Small intestine (tissue), 7 donors: ENCODE measurements around the gene BMP4. TPM values are rescaled to one million over a fixed set of nuclear protein-coding genes. Genes with fewer than 3 reads are reported as not detected.

Experiments
- DNase-seq, 2 donors: peaks; one replicate each; pipeline versions ENCODE4 v3.0.0 to v3.0.0-alpha.2; 2013
- FAIRE-seq: peaks from 2 replicates; lab custom pipeline; 2012; peaks lifted over from hg19 to GRCh38; lab: Jason Lieb, UNC
- H3K27ac ChIP-seq, 3 donors: one replicate each; pipeline ENCODE4 v1.5.1; 2013; ENCODE audit warnings: low read length in 2 of 3, mild to moderate bottlenecking in 2 of 3, control low read depth in 1 of 3, inconsistent platforms in 1 of 3, low read depth in 1 of 3, moderate library complexity in 1 of 3
- H3K27me3 ChIP-seq, 3 donors: one replicate each; pipeline ENCODE4 v1.6.1; 2013; ENCODE audit warnings: low read length in 3 of 3, inconsistent platforms in 1 of 3; ENCODE audit not compliant: control insufficient read depth in 3 of 3, insufficient read depth in 3 of 3
- H3K36me3 ChIP-seq, 3 donors: one replicate each; pipeline ENCODE4 v1.6.1; 2013; ENCODE audit warnings: low read length in 3 of 3, inconsistent platforms in 1 of 3, low read depth in 1 of 3, mild to moderate bottlenecking in 1 of 3, moderate library complexity in 1 of 3; ENCODE audit not compliant: control insufficient read depth in 3 of 3, insufficient read depth in 2 of 3
- H3K4me1 ChIP-seq, 3 donors: one replicate each; pipeline ENCODE4 v1.6.1; 2013; ENCODE audit warnings: low read length in 2 of 3, inconsistent platforms in 1 of 3, low read depth in 1 of 3, mild to moderate bottlenecking in 1 of 3, moderate library complexity in 1 of 3; ENCODE audit not compliant: control insufficient read depth in 3 of 3, insufficient read depth in 2 of 3
- H3K4me3 ChIP-seq, 3 donors: one replicate each; pipeline ENCODE4 v1.5.1; 2013; ENCODE audit warnings: low read length in 3 of 3, control low read depth in 1 of 3, inconsistent platforms in 1 of 3, low read depth in 1 of 3, mild to moderate bottlenecking in 1 of 3, moderate library complexity in 1 of 3
- H3K9me3 ChIP-seq, 2 donors: one replicate each; pipeline ENCODE4 v1.6.1; 2013; ENCODE audit warnings: low read depth in 1 of 2, low read length in 1 of 2; ENCODE audit not compliant: control insufficient read depth in 2 of 2, insufficient read depth in 1 of 2
- WGBS, 3 donors: extraction: QIAGEN DNeasy Blood & Tissue Kit; methylation state at CpG; one replicate each; pipeline ENCODE4 v1.1.7; 2013; 5-methylcytosine and 5-hydroxymethylcytosine counted together
- polyA plus RNA-seq, 4 donors: library from polyadenylated mRNA; stranded (reverse) in 3 of 4; unstranded in 1 of 4; fragments of 200-250 nt in 3 of 4; fragments of 120-200 nt in 1 of 4; gene quantifications; one replicate each; pipeline versions ENCODE4 v1.2.1 to v1.2.3, GENCODE V29; 2013
- donor health status: healthy with polysubstance abuse.
- donor health status: control.
- donor health status: control.
- donor health status: Bipolar disorder and iron deficiency.
- donor health status: healthy.

Gene BMP4
- polyA plus RNA-seq, 4 donors, result 1.6 to 59.5 (median 8.0) TPM

- Histone ChIP-seq H3K27ac (no peak overlapping the region), H3K36me3 (no peaks in the 10 kb centered on the region), H3K4me1 (no peaks in the 10 kb centered on the region), H3K9me3 (no peaks in the 10 kb centered on the region), H3K27me3 (peaks cover 0 to 2% (median 0%) of the 10 kb centered on the region in 3 donors), H3K4me3 (no peak overlapping the region)
- no peak for DNase-seq
- FAIRE-seq, result no peak
- WGBS, 3 donors, result 53 to 62% (median 54%) methylated on average over 3 of the region's 3 CpGs
These were observed 21.6 kb upstream of the BMP4 start for GRCh38 chr14:53978194-53978593.

GRCh38 chr14:53975444-53975843 lies 18.8 kb upstream of the BMP4 start:
- no peak for DNase-seq
- FAIRE-seq, result no peak
- H3K4me1 ChIP-seq, result peaks cover 0 to 10% (median 3%) of the 10 kb centered on the region in 3 donors
- H3K27me3 ChIP-seq, result peaks cover 0 to 2% (median 0%) of the 10 kb centered on the region in 3 donors
- no peaks in the 10 kb centered on the region for H3K36me3 ChIP-seq
- no peaks in the 10 kb centered on the region for H3K9me3 ChIP-seq
- H3K4me3 ChIP-seq, result no peak overlapping the region
- H3K27ac ChIP-seq, result no peak overlapping the region
- WGBS, 3 donors, result 68 to 73% (median 70%) methylated on average over 5 of the region's 5 CpGs

GRCh38 chr14:53971521-53971920 lies 14.9 kb upstream of the BMP4 start:
- H3K9me3 ChIP-seq, result no peaks in the 10 kb centered on the region
- no peak overlapping the region for H3K27ac ChIP-seq
- peak; percentile 62 to 69 for DNase-seq
- peaks cover 0 to 10% (median 3%) of the 10 kb centered on the region in 3 donors for H3K4me1 ChIP-seq
- H3K27me3 ChIP-seq, result peaks cover 0 to 2% (median 0%) of the 10 kb centered on the region in 3 donors
- no peaks in the 10 kb centered on the region for H3K36me3 ChIP-seq
- H3K4me3 ChIP-seq, result no peak overlapping the region
- 16 to 62% (median 38%) methylated on average over 4 of the region's 4 CpGs for WGBS, 3 donors
- no peak for FAIRE-seq

- H3K27me3 ChIP-seq, result no peaks in the 10 kb centered on the region
- peaks cover 0 to 10% (median 3%) of the 10 kb centered on the region in 3 donors for H3K4me1 ChIP-seq
- no peak for DNase-seq
These were observed 12.7 kb upstream of the BMP4 start for GRCh38 chr14:53969326-53969725.

GRCh38 chr14:53968726-53969125 lies 12.1 kb upstream of the BMP4 start:
- Histone ChIP-seq H3K27me3 (peaks cover 0 to 4% (median 0%) of the 10 kb centered on the region in 3 donors), H3K36me3 (no peaks in the 10 kb centered on the region), H3K27ac (no peak overlapping the region), H3K9me3 (no peaks in the 10 kb centered on the region), H3K4me3 (no peak overlapping the region), H3K4me1 (peaks cover 0 to 10% (median 3%) of the 10 kb centered on the region in 3 donors)
- DNase-seq, result no peak
- WGBS, 3 donors, result 64 to 79% (median 72%) methylated on average over 3 of the region's 3 CpGs
- FAIRE-seq, result no peak

More at GRCh38 chr14:53969326-53969725, 12.7 kb upstream of the BMP4 start:
- H3K9me3 ChIP-seq, result no peaks in the 10 kb centered on the region
- no peak overlapping the region for H3K4me3 ChIP-seq
- no peak for FAIRE-seq
- no peak overlapping the region for H3K27ac ChIP-seq
- H3K36me3 ChIP-seq, result no peaks in the 10 kb centered on the region

- WGBS, 3 donors, result 21 to 58% (median 45%) methylated on average over 2 of the region's 2 CpGs
- peaks cover 1 to 17% (median 3%) of the 10 kb centered on the region in 3 donors for H3K4me1 ChIP-seq
- no peak overlapping the region for H3K4me3 ChIP-seq
- no peaks in the 10 kb centered on the region for H3K9me3 ChIP-seq
- DNase-seq, result peak in 1 of 2 donors; percentile 59
- H3K27ac ChIP-seq, result no peak overlapping the region
- peaks cover 0 to 4% (median 0%) of the 10 kb centered on the region in 3 donors for H3K27me3 ChIP-seq
- no peak for FAIRE-seq
- H3K36me3 ChIP-seq, result no peaks in the 10 kb centered on the region
These were observed 11.0 kb upstream of the BMP4 start for GRCh38 chr14:53967606-53968005.

- H3K9me3 ChIP-seq, result no peaks in the 10 kb centered on the region
- H3K4me3 ChIP-seq, result no peak overlapping the region
- peaks cover 0 to 14% (median 1%) of the 10 kb centered on the region in 3 donors for H3K4me1 ChIP-seq
- 68 to 82% (median 72%) methylated on average over 4 of the region's 4 CpGs for WGBS, 3 donors
- no peak overlapping the region for H3K27ac ChIP-seq
- H3K27me3 ChIP-seq, result peaks cover 0 to 4% (median 0%) of the 10 kb centered on the region in 3 donors
- DNase-seq, result no peak
- H3K36me3 ChIP-seq, result no peaks in the 10 kb centered on the region
- FAIRE-seq, result no peak
These were observed 7.6 kb upstream of the BMP4 start for GRCh38 chr14:53964249-53964648.

- Histone ChIP-seq H3K4me3 (peak overlapping the region in 2 of 3 donors; percentile 34 to 49), H3K27me3 (peaks cover 0 to 4% (median 0%) of the 10 kb centered on the region in 3 donors), H3K4me1 (peaks cover 0 to 14% (median 1%) of the 10 kb centered on the region in 3 donors), H3K27ac (peak overlapping the region in 1 of 3 donors; percentile 47), H3K36me3 (no peaks in the 10 kb centered on the region), H3K9me3 (no peaks in the 10 kb centered on the region)
- FAIRE-seq (no peak), DNase-seq (peak; percentile 62 to 74)
- 6 to 13% (median 7%) methylated on average over 55 of the region's 55 CpGs for WGBS, 3 donors
These were observed 6.9 kb upstream of the BMP4 start for GRCh38 chr14:53963320-53964227.
